Kidney (tissue), 14 donors: ENCODE measurements around the gene SLC8A2. TPM values are rescaled to one million over a fixed set of nuclear protein-coding genes. Genes with fewer than 3 reads are reported as not detected.

Experiments
- DNase-seq, 5 donors: peaks; one replicate each; pipeline ENCODE4 v3.0.0-alpha.2; 2013 to 2020
- FAIRE-seq: peaks from 2 replicates; lab custom pipeline; 2012; peaks lifted over from hg19 to GRCh38; lab: Jason Lieb, UNC
- H3K27ac ChIP-seq, 2 donors: one replicate each; pipeline ENCODE4 v1.7.0; 2013; ENCODE audit warnings: low read depth in 2 of 2, low read length in 2 of 2, inconsistent platforms in 1 of 2
- H3K27me3 ChIP-seq: one replicate; pipeline ENCODE4 v1.7.1; 2013; ENCODE audit warnings: low read length, inconsistent platforms; ENCODE audit not compliant: control insufficient read depth, insufficient read depth
- H3K36me3 ChIP-seq, 3 donors: one replicate each; pipeline versions ENCODE4 v1.7.0 to v1.7.1; 2013; ENCODE audit warnings: low read length in 3 of 3, control low read depth in 1 of 3, inconsistent platforms in 1 of 3; ENCODE audit not compliant: insufficient read depth in 3 of 3, control insufficient read depth in 2 of 3
- H3K4me1 ChIP-seq, 3 donors: one replicate each; pipeline versions ENCODE4 v1.7.0 to v1.7.1; 2013; ENCODE audit warnings: low read length in 3 of 3, inconsistent platforms in 1 of 3, low read depth in 1 of 3; ENCODE audit not compliant: control insufficient read depth in 2 of 3, insufficient read depth in 2 of 3
- H3K4me3 ChIP-seq, 3 donors: one replicate each; pipeline versions ENCODE4 v1.7.0 to v1.8.1; 2013; ENCODE audit warnings: low read length in 3 of 3, control low read depth in 1 of 3, inconsistent platforms in 1 of 3
- H3K9ac ChIP-seq, 3 donors: one replicate each; pipeline versions ENCODE4 v1.7.0 to v1.7.1; 2013; ENCODE audit warnings: low read length in 3 of 3, control low read depth in 1 of 3, inconsistent platforms in 1 of 3
- H3K9me3 ChIP-seq, 3 donors: one replicate each; pipeline versions ENCODE4 v1.7.0 to v1.7.1; 2013; ENCODE audit warnings: low read length in 3 of 3, control low read depth in 1 of 3, inconsistent platforms in 1 of 3; ENCODE audit not compliant: control insufficient read depth in 2 of 3, insufficient read depth in 1 of 3
- intact Hi-C: fragments of 100-400 bp; cut with DNase I; formaldehyde crosslinking; loops from one replicate; pipeline ENCODE4 v1.11.1; 2022
- polyA plus RNA-seq: library from polyadenylated mRNA; stranded (reverse); fragments of 350-450 nt; fragmentation: Illumina TruSeq; extraction: RNeasy Lipid Tissue Mini Kit (QIAGEN cat#74804); gene quantifications from one replicate; pipeline ENCODE4 v1.2.3, GENCODE V29; 2014; ENCODE audit warnings: low read depth, low replicate concordance; ENCODE audit not compliant: insufficient read depth
- total RNA-seq: library from RNA; stranded (reverse); fragmentation: NEBNext Ultra II Directional; extraction: Animal tissue kit (Norgen Biotek cat#: 25700); gene quantifications from one replicate; pipeline ENCODE4 v1.2.1, GENCODE V29; 2021
- TF ChIP-seq, protein P1 (sequence below): IDR thresholded peaks from 3 replicates; pipeline ENCODE4 v1.5.1; 2012; ENCODE audit warnings: mild to moderate bottlenecking, moderate library complexity, borderline replicate concordance; ENCODE audit not compliant: insufficient read depth; ENCODE audit errors: extremely low read depth
- donor health status: control.
- donor health status: control.
- donor health status: control.
- donor health status: control.
- donor health status: control.
- donor health status: DM: yes; HTN: yes; CAD: no.
- donor health status: Normal renal cell carcinoma (clear cell type).

SLC8A2 gene
- total and polyA plus RNA-seq, 2 donors from 2014 or later: 0.94 TPM; not detected in 1

DNA sequence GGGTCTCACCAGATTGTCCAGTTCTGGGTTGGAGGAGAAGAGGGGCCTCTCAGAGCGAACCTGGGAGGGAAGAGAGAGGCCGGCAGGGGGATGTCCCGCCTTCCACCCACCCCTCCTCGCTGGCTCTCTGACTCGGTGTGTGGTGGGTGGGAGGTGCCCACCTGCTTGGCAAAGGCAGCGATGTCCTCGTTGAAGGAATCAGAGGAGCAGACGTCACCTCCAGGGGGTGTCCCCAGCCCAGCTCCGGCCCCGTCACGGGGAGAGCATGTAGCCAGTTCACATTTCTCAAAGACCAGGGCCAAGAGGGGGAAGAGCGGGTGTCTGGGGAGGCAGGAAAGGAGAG, 55.1 kb downstream of the SLC8A2 start:
- peak in 2 of 5 donors; percentile 53 to 65 for DNase-seq
- H3K36me3 ChIP-seq: no peaks in the 10 kb centered on the region
- H3K9ac ChIP-seq: no peak overlapping the region
- peaks cover 0 to 2% (median 0%) of the 10 kb centered on the region in 3 donors for H3K4me1 ChIP-seq
- no peak for FAIRE-seq
- H3K9me3 ChIP-seq: no peaks in the 10 kb centered on the region
- intact Hi-C loops: loop anchor here (10.0 kb wide), 1 partner anchor 122 kb away; no protein-coding TSS in a partner anchor
- H3K27me3 ChIP-seq: peaks cover 10% of the 10 kb centered on the region
- H3K27ac ChIP-seq: no peak overlapping the region
- H3K4me3 ChIP-seq: no peak overlapping the region
- TF ChIP-seq, protein P1, sequence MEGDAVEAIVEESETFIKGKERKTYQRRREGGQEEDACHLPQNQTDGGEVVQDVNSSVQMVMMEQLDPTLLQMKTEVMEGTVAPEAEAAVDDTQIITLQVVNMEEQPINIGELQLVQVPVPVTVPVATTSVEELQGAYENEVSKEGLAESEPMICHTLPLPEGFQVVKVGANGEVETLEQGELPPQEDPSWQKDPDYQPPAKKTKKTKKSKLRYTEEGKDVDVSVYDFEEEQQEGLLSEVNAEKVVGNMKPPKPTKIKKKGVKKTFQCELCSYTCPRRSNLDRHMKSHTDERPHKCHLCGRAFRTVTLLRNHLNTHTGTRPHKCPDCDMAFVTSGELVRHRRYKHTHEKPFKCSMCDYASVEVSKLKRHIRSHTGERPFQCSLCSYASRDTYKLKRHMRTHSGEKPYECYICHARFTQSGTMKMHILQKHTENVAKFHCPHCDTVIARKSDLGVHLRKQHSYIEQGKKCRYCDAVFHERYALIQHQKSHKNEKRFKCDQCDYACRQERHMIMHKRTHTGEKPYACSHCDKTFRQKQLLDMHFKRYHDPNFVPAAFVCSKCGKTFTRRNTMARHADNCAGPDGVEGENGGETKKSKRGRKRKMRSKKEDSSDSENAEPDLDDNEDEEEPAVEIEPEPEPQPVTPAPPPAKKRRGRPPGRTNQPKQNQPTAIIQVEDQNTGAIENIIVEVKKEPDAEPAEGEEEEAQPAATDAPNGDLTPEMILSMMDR: no peak

DNA sequence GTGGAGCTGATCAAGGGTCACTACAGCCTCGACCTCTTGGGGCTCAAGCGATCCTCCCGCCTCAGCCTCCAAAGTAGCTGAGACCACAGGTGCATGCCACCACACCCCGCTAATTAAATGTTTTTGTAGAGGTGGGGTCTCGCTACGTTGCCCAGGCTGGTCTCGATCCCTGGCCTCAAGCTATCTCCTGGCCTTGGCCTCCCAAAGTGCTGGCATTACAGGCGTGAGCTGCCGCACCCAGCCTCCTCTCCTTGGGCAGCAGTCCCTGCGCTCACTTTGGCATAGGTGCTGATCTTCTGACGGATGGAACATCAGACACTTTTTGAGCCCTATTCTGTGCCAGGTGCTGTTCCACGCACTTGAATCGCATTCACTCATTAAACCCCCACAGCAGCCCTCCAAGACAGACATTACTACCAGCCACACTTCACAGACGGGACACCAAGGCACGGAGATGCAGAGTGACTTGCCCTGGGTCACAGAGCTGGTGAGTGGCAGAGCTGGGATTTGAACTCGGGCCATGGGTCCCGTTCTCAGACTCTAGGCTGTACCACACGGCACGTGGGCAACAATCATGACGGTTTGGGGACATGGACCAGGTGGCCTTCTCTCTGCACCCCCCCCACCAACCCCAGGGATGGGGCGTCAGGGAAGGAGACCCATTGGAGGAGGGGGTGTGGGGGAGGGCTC, 55.6 kb downstream of the SLC8A2 start:
- Histone ChIP-seq H3K27ac (no peak overlapping the region), H3K27me3 (peaks cover 6% of the 10 kb centered on the region), H3K36me3 (no peaks in the 10 kb centered on the region), H3K9ac (no peak overlapping the region), H3K9me3 (no peaks in the 10 kb centered on the region), H3K4me1 (peaks cover 0 to 2% (median 0%) of the 10 kb centered on the region in 3 donors), H3K4me3 (no peak overlapping the region)
- DNase-seq (peak in 1 of 5 donors; percentile 51), FAIRE-seq (no peak)
- intact Hi-C loops: loop anchor here (10.0 kb wide), 1 partner anchor 121 kb away; no protein-coding TSS in a partner anchor
- TF ChIP-seq, protein P1: no peak

DNA sequence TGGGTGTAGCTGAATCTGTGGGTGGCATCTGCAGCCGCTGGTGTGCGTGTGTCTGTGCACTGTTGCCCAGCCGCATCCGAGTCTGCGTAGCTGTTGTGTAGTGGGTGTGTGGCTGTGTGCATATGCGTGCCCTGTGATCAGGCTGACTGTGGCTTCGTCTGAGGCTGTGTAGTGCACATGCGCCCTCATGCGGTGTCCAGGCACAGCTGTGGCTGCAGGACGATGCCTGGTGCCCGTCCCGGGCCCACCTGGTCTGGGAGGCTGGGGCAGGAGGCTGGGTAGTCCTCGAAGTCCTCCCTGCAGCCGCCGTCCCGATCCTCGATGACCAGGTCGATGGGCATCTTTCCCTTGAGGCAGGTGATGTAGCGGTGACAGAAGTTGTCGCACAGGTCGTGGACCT, 57.2 kb downstream of the SLC8A2 start:
- TF ChIP-seq, protein P1: no peak
- no peak overlapping the region for H3K27ac ChIP-seq
- intact Hi-C loops: loop anchor here (10.0 kb wide), 1 partner anchor 120 kb away; no protein-coding TSS in a partner anchor
- FAIRE-seq: no peak
- no peaks in the 10 kb centered on the region for H3K9me3 ChIP-seq
- H3K4me3 ChIP-seq: no peak overlapping the region
- no peak overlapping the region for H3K9ac ChIP-seq
- peaks cover 0 to 2% (median 0%) of the 10 kb centered on the region in 3 donors for H3K4me1 ChIP-seq
- peaks cover 5% of the 10 kb centered on the region for H3K27me3 ChIP-seq
- H3K36me3 ChIP-seq: no peaks in the 10 kb centered on the region
- peak in 1 of 5 donors; percentile 70 for DNase-seq
